ENCODE measurements around the gene NDUFB10. TPM values are rescaled to one million over a fixed set of nuclear protein-coding genes. Genes with fewer than 3 reads are reported as not detected.
A peak's percentile ranks its signal among the peaks of the same experiment; 100 is the strongest.

The NDUFB10 gene
- total RNA-seq, 1 donor from 2014 or later = 153 TPM

DNA sequence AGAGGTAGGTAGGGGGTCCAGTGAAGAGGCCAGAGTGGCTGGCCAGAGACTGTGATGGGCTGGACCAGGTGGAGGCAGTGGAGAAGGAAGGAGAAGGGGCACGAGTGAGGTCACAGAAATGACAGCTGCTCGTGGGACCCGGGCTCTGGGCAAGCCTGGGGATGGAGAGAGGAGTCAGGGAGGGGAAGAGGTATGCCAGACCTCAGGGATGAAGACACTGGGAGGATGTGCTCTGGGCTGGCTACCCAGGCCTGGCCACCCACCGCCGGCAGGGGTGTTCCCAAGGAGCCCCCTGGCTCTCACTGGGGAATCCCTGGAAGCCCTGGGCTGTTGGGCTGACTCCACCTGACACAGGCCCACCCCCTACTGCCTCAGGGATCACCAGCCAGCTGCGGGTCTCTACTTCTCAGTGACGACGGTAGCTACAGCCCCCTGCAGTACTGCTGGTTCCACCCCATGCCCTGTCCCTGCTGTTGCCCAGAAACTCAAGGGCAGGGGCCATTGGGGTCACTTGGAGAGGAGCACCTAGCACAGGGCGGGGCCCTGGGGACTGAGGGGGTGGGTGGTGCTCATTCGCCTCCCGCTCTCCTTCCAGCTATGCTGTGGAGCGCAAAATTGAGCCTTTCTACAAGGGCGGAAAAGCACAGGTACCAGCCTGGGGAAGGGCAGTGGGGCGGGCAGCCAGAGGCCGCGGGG is 14.3 kb downstream of the NDUFB10 start:
- Mint-ChIP-seq H3K27me3 (ENCODE audit: low read depth, unreplicated experiment) (no peaks in the 10 kb centered on the region), H3K9me3 (ENCODE audit: unreplicated experiment) (no peaks in the 10 kb centered on the region), H3K36me3 (ENCODE audit: low read depth, unreplicated experiment) (peaks cover 6% of the 10 kb centered on the region), H3K4me1 (ENCODE audit: low read depth, unreplicated experiment) (peaks cover 11% of the 10 kb centered on the region), H3K4me3 (ENCODE audit: unreplicated experiment) (peak overlapping the region; percentile 93), H3K27ac (ENCODE audit: unreplicated experiment) (no peak overlapping the region)
- H3K4me3 ChIP-seq (ENCODE audit: insufficient read depth, low read depth, low read length) = no peak overlapping the region
- no peak overlapping the region for H2AFZ ChIP-seq (ENCODE audit: low read depth, low read length)
- peaks cover 22% of the 10 kb centered on the region for H4K20me1 ChIP-seq (ENCODE audit: insufficient read depth, low read length)
- no peak overlapping the region for H3K4me2 ChIP-seq (ENCODE audit: low read length)
- TF ChIP-seq CTCF (IDR thresholded peaks at IDR 0.05; ENCODE audit: insufficient read depth, low read depth, low read length) (no peak), EZH2 (IDR thresholded peaks at IDR 0.05; ENCODE audit: insufficient read depth, low read length) (no peak)
- FAIRE-seq = no peak
- H3K79me2 ChIP-seq (ENCODE audit: insufficient read depth, low read length) = peaks cover 35% of the 10 kb centered on the region
- DNase-seq (ENCODE audit: low read depth) = no peak
- H3K27ac ChIP-seq (ENCODE audit: low read depth, low read length) = no peak overlapping the region
- H3K9me3 ChIP-seq (ENCODE audit: insufficient read depth, low read depth, low read length) = no peaks in the 10 kb centered on the region
- H3K4me1 ChIP-seq (ENCODE audit: insufficient read depth, low read length) = peaks cover 11% of the 10 kb centered on the region
- H3K9ac ChIP-seq (ENCODE audit: low read length) = no peak overlapping the region
- no peaks in the 10 kb centered on the region for H3K27me3 ChIP-seq (ENCODE audit: insufficient read depth, low read length)
- peaks cover 7% of the 10 kb centered on the region for H3K36me3 ChIP-seq (ENCODE audit: insufficient read depth, low read length)

GRCh38 chr16:1974157-1975070 is 15.1 kb downstream of the NDUFB10 start:
- Histone ChIP-seq H3K27me3 (ENCODE audit: insufficient read depth, low read length) (no peaks in the 10 kb centered on the region), H3K79me2 (ENCODE audit: insufficient read depth, low read length) (peaks cover 35% of the 10 kb centered on the region), H3K27ac (ENCODE audit: low read depth, low read length) (no peak overlapping the region), H2AFZ (ENCODE audit: low read depth, low read length) (no peak overlapping the region), H3K9ac (ENCODE audit: low read length) (no peak overlapping the region), H3K36me3 (ENCODE audit: insufficient read depth, low read length) (peaks cover 7% of the 10 kb centered on the region), H3K4me3 (ENCODE audit: insufficient read depth, low read depth, low read length) (no peak overlapping the region), H3K4me2 (ENCODE audit: low read length) (no peak overlapping the region), H3K4me1 (ENCODE audit: insufficient read depth, low read length) (peaks cover 11% of the 10 kb centered on the region), H3K9me3 (ENCODE audit: insufficient read depth, low read depth, low read length) (no peaks in the 10 kb centered on the region), H4K20me1 (ENCODE audit: insufficient read depth, low read length) (peaks cover 23% of the 10 kb centered on the region)
- Mint-ChIP-seq H3K4me1 (ENCODE audit: low read depth, unreplicated experiment) (peaks cover 11% of the 10 kb centered on the region), H3K36me3 (ENCODE audit: low read depth, unreplicated experiment) (peaks cover 6% of the 10 kb centered on the region), H3K9me3 (ENCODE audit: unreplicated experiment) (no peaks in the 10 kb centered on the region), H3K4me3 (ENCODE audit: unreplicated experiment) (peak overlapping the region; percentile 40), H3K27ac (ENCODE audit: unreplicated experiment) (no peak overlapping the region), H3K27me3 (ENCODE audit: low read depth, unreplicated experiment) (no peaks in the 10 kb centered on the region)
- TF ChIP-seq EZH2 (IDR thresholded peaks at IDR 0.05; ENCODE audit: insufficient read depth, low read length) (no peak), CTCF (IDR thresholded peaks at IDR 0.05; ENCODE audit: insufficient read depth, low read depth, low read length) (no peak)
- DNase-seq (ENCODE audit: low read depth) (no peak), FAIRE-seq (no peak)
